GM18951 (cell line): ENCODE results near the gene PRRX1.

Experiments used
- POLR2A ChIP-seq: IDR thresholded peaks from 4 replicates; pipeline ENCODE4 v1.6.1; 2011; ENCODE audit warnings: mild to moderate bottlenecking; ENCODE audit not compliant: insufficient read length, insufficient read depth; ENCODE audit errors: extremely low read depth
- in situ Hi-C: fragments of 300-500 bp; cut with MboI; formaldehyde crosslinking; loops from one replicate; pipeline ENCODE4 v1.12.0; 2022; ENCODE audit warnings: low sequenced_read_pairs, mixed read lengths, inconsistent platforms; ENCODE audit not compliant: unreplicated experiment

The PRRX1 gene

GRCh38 chr1:170704256-170704655 is 40.3 kb downstream of the PRRX1 start:
- TF ChIP-seq POLR2A: no peak
- in situ Hi-C loops: no loop called here

- no peak for TF ChIP-seq POLR2A
- in situ Hi-C loops: no loop called here
Measured at GRCh38 chr1:170705981-170706380, 42.0 kb downstream of the PRRX1 start.

GRCh38 chr1:170707117-170707516 is 43.2 kb downstream of the PRRX1 start:
- in situ Hi-C loops: no loop called here
- no peak for TF ChIP-seq POLR2A

GRCh38 chr1:170707959-170708655 is 44.2 kb downstream of the PRRX1 start:
- TF ChIP-seq POLR2A: no peak
- in situ Hi-C loops: no loop called here

GRCh38 chr1:170711682-170712081 is 47.8 kb downstream of the PRRX1 start:
- in situ Hi-C loops: no loop called here
- no peak for TF ChIP-seq POLR2A

- in situ Hi-C loops: no loop called here
- no peak for TF ChIP-seq POLR2A
Measured at GRCh38 chr1:170714163-170714562, 50.2 kb downstream of the PRRX1 start.

GRCh38 chr1:170714938-170715337 is 51.0 kb downstream of the PRRX1 start:
- in situ Hi-C loops: no loop called here
- no peak for TF ChIP-seq POLR2A

- in situ Hi-C loops: no loop called here
- no peak for TF ChIP-seq POLR2A
Measured at GRCh38 chr1:170716835-170717429, 53.0 kb downstream of the PRRX1 start.

- no peak for TF ChIP-seq POLR2A
- in situ Hi-C loops: no loop called here
Measured at GRCh38 chr1:170720661-170721060, 56.7 kb downstream of the PRRX1 start.

- no peak for TF ChIP-seq POLR2A
- in situ Hi-C loops: no loop called here
Measured at GRCh38 chr1:170721621-170722020, 57.7 kb downstream of the PRRX1 start.

GRCh38 chr1:170723518-170723917 is 59.6 kb downstream of the PRRX1 start:
- no peak for TF ChIP-seq POLR2A
- in situ Hi-C loops: no loop called here

GRCh38 chr1:170725326-170725725 is 61.4 kb downstream of the PRRX1 start:
- in situ Hi-C loops: no loop called here
- no peak for TF ChIP-seq POLR2A

- in situ Hi-C loops: no loop called here
- no peak for TF ChIP-seq POLR2A
Measured at GRCh38 chr1:170727963-170728362, 64.0 kb downstream of the PRRX1 start.

- TF ChIP-seq POLR2A: no peak
- in situ Hi-C loops: no loop called here
Measured at GRCh38 chr1:170729225-170730002, 65.5 kb downstream of the PRRX1 start.

GRCh38 chr1:170730014-170730413 is 66.1 kb downstream of the PRRX1 start:
- no peak for TF ChIP-seq POLR2A
- in situ Hi-C loops: no loop called here
